HG03135 (cell line): ENCODE measurements around the gene TMEM127.
A peak's percentile ranks its signal among the peaks of the same experiment; 100 is the strongest.
"Not testable (repeated sequence)": the region's sequence is repeated elsewhere in the genome, so short reads cannot be mapped to it uniquely, and the experiment has no call there.

Experiments
- ATAC-seq: cut with Tn5 transposase; IDR thresholded peaks from one replicate; pipeline ENCODE4 v1.9.1; 2021; ENCODE audit warnings: mild to moderate bottlenecking, moderate library complexity; ENCODE audit not compliant: unreplicated experiment

TMEM127 gene, protein sequence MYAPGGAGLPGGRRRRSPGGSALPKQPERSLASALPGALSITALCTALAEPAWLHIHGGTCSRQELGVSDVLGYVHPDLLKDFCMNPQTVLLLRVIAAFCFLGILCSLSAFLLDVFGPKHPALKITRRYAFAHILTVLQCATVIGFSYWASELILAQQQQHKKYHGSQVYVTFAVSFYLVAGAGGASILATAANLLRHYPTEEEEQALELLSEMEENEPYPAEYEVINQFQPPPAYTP

DNA sequence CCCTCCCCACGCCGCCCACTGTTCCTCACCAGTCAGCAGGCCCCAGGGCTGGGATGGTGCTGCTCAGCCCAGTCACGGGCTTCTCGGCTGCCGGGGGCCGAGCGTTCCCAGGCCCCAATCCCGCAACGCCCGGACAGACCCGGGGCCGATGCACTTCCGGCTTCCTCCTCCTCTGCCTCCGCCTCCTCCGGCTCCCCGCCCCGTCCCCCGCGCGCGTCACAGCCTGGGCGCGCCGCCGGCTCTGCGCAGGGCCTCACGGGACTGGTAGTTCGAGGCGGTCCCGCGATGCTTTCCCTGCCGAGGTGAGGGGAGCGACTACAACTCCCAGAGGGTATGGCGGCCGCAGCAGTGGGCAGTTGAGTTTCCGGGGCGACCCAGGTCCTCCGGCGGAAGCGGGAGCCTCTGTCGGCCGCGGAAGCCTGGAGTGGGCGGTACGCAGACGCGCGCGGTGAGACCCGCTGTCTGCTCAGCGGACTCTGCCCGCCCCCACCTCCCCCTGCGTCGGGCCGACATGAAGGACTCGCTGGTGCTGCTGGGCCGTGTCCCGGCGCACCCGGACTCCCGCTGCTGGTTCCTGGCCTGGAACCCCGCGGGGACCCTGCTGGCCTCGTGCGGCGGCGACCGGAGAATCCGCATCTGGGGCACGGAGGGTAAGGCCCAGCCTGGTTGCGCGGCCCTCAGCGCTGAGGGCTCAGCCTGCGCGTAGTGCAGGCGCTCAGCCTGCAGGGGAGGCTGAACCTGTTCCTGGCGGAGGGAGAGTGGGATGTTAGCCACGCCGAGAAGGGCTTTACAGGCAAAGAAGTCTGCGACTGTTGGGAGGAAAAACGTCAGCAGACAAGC lies at the start of gene TMEM127, which contains the start of gene CIAO1:
Gene TMEM127 (minus strand): TSS at position 158 of the 840 bp plus-strand sequence. CDS start 616 bp downstream, outside the sequence.
Gene CIAO1 (plus strand): TSS at position 386 of the 840 bp plus-strand sequence. CDS start 126 bp downstream, at position 512.
- peak; percentile 92 for ATAC-seq

DNA sequence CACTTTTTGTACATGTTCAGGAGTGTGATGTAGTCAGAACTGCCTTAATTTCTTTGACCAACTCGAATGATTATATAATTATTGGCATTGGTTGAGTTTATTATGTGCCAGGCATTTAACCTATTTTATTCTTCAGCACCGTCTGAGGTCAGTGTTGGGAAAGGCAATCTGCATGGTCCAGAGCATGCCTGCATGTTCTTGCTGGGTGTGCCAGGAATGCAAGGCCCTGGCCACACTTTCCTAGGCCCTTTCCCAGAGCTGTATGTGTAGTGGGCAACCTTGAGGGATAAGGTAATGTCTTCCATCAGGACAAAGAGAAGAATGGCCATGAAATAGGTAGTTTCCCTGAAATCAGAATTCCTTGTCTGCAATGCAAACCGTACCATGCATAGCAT lies 49.2 kb upstream of the TMEM127 start:
- ATAC-seq = no peak

DNA sequence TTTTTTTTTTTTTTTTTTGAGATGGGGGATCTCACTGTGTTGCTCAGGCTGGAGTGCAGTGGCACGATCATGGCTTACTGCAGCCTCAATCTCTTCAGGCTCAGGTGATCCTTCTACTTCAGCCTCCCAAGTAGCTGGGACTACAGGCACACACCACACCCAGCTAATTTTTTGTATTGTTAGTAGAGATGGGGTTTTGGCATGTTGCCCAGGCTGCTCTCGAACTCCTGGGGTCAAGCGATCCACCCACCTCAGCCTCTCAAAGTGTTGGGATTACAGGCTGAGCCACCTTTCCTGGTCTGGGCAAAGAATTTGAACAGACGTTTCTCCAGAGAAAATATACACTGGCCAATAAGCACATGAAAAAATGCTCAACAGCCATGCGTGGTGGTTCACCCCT lies 42.5 kb upstream of the TMEM127 start:
- ATAC-seq = no peak

DNA sequence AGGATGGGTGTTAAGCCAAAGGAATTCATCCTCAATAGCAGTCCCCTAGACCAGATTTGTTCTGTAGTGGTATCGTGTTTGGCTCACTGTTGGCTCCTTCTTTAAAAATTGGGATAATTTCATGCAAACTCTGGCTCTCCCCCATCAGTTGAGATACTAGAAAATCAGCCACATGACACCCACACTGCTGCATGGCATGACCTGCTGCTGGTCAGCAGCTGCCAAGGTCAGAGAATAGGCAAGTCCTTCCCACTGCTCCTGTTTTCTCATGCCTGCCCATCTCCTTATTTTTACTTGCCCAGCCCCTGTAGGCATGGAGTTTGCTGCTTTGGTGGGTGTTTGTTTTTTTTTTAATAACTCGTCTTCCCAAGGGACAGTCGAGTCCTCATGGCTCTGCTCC lies 40.6 kb upstream of the TMEM127 start:
- no peak for ATAC-seq

DNA sequence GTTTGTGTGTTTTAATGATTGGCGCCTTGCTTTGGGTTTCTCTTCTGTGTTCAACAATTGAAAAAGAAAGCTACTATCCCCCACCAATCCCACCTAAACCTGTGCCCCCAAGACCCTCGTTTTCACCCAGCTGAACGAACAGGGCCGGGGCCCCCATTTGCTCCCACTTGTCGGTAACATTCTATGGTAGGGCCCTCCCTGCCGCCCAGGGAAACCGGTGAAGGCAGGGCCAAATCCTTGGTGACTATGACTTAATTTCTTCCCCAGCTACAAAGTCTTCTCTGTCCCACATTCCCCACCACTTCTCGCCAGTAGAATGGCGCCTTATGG lies 40.1 kb upstream of the TMEM127 start:
- no peak for ATAC-seq

DNA sequence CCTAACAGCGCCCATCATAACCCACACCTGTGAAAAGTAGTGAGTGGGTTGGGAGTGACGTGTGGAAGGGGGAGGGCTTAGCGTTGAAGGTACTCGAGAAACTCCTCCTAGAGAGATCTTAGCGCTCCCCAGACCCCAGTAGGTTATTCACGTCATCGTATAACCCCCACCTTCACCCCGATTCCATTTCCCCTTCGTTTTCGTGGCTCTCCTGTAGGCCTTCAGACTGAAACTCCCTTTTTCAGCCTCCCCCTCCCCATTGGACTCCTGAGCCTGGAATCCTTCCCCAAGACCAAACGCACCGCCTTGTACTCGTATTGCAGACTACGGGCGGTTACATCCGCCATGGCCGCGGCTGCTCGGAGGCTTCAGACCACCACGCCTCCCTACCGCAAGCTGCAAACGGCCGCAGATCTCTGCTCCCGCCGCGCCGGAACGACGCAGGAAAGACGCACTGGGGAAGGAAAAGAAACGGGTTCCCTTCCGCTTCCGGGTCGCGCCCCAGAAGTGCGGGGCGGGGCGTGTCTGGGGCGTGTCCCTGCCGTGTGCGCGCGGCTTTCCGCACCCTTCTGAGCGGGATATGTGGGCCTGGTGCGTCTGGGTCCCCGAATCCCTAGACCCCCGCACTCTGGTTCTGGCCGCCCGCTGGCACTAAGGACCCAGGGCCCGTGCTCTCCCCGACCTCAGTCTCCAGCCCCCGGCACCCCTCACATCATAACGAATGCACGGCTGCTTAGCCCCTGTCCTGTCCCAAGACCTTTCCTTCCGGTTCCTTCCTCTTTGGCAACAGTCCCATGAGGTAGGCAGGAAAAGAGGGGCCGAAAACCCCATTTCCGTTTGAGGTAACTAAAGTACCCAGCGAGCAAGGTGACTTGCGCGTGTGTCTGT lies 39.5 kb upstream of the TMEM127 start, which contains the start of gene SNRNP200:
Gene SNRNP200 (minus strand): TSS at position 456 of the 888 bp plus-strand sequence. CDS start 109 bp downstream, at position 347.
- peak; percentile 91 for ATAC-seq

DNA sequence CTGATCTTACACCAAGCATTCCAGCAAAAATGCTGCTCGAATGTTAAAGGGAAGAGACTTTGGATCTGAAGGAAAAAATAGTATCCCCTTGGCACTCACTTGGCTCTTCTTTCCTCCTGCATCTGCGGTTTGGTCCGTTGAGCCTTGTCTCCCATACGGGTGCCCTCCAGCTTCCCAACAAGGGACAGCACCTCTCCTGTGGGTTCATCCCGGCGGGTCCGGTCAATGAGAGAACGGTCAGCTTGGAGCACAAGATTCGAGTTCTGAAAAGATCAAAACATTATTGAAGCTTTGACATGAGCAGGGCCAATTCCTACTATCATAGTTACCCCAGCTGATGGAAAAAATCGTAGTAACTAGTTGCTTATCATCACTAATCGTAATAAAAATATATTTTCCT lies 38.8 kb upstream of the TMEM127 start:
- ATAC-seq = no peak

DNA sequence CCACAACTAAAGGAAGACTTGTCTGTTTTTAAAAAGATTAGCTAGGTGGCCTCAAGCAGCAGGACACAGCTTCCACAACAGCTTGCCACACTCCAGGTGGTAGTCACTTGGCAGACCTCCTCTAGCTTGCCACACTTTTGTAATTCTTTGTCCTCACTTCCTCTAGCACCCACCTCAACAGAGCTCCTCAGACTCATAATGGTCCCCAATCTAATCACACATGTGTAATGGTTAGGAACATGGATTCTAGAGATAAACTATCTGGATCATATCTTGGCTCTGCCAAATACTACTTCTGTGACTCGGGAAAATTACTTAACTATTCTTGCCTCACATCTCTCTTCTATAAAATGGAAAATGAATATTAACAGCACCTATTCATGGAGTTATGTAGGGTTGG lies 36.1 kb upstream of the TMEM127 start:
- no peak for ATAC-seq

DNA sequence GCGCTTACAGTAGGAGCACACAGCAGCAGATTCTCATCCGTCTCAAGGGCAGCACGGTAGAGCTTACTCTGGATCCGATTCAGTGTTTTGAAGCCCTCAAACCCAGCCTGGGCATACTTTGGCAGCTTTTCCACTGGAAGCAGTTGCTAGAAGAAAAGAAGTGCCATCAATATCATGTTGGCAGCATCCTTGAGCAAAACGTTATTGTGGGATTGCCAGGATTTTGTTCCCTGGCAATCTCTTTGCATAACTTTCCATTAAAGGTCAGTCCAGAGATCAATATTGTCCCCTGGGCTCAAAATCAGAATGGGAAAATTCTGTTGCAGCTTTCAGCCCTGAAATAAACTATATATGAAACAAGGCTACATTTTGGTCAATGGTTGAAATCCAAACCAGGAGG lies 31.1 kb upstream of the TMEM127 start:
- ATAC-seq = no peak

DNA sequence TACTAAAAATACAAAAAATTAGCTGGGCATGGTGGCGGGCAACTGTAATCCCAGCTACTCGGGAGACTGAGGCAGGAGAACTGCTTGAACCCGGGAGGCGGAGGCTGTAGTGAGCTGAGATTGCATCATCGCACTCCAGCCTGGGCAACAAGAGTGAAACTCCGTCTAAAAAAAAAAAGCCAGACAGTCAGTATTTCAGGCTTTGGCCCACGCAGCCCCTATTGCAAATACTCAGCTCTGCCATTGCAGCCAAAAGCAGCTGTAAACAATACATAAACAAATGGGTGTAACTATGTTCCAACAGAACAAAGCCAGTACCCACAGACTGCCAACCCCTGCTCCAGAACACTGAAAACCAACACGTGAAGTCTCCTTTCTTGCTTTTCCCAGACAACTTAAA lies 28.5 kb upstream of the TMEM127 start:
- ATAC-seq = not testable (repeated sequence)

DNA sequence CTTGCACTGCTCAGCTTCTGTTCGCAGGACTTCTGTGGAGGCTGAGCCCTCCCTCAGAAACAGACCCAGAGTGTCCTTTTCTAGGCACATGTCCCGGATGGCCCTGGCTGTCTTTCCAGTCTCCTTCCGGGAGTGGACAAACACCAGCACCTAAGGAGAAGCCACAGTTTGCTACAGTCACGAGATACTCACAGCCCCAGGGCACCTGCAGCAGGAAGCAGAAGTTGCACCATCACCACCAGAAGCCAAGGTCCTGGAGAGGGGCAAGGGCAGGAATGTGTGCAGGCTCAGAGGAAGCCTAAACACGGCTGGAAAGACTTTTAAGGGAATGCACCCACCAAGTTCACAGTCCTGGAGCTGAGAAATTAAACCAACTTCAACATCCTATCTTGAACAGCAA lies 26.0 kb upstream of the TMEM127 start:
- no peak for ATAC-seq

DNA sequence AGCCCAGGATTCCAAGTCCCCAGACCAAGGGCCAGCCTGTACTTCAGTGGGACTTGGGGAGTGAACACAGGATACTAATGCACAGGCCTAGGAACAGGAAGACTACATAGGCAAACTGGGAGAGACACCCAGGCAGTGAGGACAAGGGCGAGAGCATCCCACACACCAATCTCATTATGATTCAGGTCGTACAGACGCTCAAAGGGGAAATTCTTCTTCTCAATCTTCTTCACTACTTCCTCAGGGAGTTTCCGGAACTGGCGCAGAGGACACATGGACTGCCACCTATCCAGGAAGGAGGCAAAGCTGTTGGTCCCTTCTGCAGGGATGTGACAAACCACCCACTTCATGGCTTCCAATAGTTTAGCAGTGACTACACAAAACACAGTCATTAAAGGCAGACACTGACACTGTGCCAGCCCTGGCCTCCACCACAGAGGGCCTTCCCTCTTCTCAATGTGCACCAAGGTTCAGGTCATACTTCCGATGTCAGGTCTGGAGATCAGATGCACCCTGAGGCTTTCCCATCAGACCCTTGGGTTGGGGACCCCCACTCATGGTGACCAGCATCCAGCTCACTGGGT lies 21.6 kb upstream of the TMEM127 start:
- no peak for ATAC-seq

DNA sequence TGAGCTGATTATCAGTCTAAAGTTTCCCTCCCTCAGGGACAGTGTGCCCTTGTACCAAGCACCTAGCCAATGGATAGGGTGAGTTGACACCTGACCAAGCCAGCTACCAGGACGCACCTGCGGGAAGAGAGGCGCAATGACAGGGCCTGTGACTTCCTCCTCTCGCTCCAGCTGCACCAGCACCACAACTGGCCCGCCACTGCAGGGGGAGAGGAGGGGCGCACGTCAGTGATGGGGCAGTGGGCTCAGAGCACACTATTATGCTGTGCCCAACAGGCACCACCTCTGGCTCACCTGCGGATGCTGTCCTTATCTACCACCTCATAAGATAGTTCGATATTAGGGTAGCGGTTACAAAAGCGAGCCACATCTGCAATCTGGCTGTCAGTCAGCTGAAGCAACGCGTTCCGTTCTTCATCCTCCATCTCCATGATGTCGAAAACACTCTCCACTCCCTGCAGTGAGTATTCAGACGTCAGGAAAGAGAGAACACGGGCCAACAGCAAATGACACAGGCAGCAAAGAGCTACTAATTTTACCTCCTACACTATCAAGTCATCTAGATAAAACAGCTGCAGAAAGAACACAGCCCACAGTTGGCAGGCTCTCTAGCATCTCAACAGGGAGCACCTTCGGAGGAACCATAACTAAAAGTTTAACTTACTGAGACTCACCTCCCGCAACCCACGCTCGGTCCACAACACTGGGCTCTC lies 11.1 kb upstream of the TMEM127 start:
- no peak for ATAC-seq

DNA sequence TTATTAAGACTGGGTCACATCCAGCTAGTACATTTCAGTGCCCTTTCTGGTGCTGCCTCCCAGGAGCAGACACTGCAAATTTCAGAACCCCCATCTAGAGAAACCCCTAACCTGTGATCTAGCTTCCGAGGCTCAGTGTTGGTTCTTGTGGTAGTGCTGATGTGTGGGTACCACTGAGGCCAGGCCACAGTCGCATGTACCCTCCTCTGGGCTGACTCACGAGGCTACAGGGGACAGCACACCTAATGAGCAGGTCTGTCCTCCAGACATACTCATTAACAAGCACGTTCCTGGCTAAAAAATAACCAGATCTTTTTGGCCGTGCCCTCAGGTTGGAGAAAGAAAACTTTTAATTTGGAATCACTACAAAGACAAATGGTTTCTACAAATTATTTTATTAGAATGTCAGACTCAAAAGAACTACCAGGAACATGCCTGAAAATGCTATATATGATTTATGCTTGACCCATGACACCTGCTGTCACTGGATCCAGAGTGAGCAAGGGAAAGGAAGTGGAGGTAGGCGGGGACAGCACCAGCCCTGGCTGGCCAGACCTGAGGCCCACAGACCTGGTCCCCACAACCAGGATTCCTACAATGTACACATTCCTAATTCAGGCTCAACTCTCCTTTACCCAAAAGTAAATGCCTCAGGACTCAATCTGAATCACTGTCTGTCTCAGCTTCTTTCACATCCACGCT lies 8.7 kb upstream of the TMEM127 start:
- no peak for ATAC-seq

DNA sequence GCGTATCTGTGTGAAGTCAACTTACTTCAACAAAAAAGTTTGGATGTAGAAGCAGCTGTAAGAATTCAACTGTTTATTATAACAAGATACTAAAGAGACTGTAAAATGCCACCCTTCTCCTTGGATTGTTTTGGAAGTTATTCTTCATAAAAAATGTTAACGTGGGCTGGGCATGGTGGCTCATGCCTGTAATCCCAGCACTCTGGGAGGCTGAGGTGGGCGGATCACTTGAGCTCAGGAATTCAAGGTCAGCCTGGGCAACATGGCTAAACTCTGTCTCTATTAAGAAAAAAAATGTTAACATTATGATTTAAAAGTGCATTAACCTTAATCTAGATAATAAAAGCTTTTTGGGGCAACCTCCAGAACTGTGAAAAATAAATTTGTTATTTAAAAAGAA lies 8.0 kb upstream of the TMEM127 start:
- no peak for ATAC-seq

DNA sequence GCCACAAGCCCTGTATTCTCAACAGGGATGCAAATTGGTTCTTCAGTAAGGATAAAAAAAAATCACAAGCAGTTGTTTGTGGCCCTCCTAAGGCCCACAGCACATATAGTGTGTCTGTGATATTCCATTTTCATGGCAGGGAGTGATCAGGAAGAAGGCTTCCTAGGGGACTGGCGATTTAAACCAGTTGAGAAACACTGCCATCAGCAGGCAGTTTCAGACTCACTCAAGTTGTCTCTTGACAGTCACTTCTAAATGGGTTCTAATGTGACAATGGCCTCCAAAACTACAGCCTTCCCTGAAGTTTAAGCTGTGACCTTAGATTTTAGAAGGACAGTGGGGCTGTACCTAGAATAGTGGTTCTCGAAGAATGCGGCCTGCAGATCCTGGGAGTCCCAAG lies 6.2 kb upstream of the TMEM127 start:
- ATAC-seq = no peak

DNA sequence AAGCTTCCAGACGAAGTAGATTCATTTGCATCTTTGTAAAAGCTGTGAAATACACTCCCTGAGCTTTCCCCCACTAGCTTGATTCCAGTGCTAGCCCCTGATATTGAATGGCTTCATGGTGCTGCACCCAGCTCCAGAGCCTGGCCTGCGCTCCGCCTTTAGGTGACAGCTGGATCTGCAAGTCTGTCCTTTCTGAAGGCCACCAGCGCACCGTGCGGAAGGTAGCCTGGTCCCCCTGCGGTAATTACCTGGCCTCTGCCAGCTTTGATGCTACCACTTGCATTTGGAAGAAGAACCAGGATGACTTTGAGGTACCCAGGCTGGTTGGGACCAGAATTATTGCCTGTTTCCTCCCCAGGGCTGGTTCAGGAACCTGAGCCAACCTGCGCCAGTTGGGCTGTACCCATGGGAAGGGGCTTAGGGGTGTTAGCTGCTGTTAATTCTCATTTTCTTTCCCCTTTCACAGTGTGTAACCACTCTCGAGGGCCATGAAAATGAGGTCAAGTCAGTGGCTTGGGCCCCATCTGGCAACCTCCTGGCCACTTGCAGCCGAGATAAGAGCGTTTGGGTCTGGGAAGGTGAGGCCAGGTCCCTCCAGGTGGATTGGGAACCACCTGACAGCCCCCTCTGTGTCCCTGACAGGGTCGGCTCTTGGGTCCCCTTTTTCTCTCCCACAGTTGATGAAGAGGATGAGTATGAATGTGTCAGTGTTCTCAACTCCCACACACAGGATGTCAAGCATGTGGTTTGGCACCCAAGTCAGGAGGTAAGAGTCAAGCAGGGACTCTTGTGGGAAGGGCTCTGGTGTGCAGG lies 1.6 kb upstream of the TMEM127 start:
- ATAC-seq = no peak

DNA sequence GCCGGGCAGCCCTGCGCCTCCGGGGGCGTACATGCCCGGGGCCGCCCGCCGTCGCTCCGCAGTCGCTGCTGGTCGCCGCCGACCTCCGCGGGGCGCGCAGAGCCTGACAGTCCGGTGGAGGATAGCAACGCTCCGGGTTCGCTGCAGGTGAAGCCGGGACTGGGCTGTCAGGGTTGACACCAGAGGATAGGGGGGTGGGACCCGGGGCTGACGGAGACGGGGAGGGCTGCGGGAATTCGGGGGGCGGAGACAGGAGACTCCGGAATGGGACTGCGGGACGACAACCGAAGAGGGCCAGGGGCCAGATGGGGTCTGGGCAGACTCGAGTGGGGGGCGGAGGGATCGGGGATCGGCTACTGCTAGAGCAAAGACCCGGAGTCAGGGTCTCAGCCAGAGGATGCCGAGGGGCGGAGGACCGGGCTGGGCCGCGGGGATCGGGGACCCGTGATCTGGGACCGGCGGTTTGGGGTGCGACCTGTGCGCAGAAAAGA lies 403 bp downstream of the TMEM127 start:
- ATAC-seq = peak; percentile 21
